ENCODE data around the gene CCDC102B.
"Not testable (repeated sequence)": the region's sequence is repeated elsewhere in the genome, so short reads cannot be mapped to it uniquely, and the experiment has no call there.

Gene CCDC102B

DNA sequence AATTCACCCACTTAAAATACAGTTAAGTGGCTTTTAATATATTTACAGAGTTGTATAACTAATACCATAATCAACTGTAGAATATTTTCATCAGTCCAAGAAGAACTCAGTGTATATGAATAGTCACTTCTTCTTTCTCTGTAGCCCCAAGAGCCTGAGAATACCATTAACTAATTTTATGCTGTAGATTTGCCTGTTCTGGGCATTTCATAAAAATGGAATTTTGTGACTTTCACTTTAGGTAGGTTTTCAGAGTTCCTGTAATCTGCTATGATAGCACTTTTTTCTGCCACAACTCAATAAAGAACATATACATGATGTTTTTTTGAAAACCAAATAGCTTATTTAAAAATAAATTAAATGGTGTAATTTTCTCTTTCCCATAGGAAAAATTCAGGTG, 57.6 kb downstream of the CCDC102B start:
- H3K36me3 ChIP-seq (ENCODE audit: control insufficient read depth in 4 of 4, insufficient read depth in 4 of 4, low read length in 3 of 4) = no peaks in the 10 kb centered on the region
- H3K27me3 ChIP-seq (replicated peaks in 2 of 5; ENCODE audit: control insufficient read depth in 4 of 5, insufficient read depth in 5 of 5, low read length in 4 of 5) = no peaks in the 10 kb centered on the region
- H3K9me3 ChIP-seq (ENCODE audit: control extremely low read depth in 1 of 5, control insufficient read depth in 4 of 5, insufficient read depth in 2 of 5, low read depth in 1 of 5, low read length in 4 of 5) = no peaks in the 10 kb centered on the region
- ChIA-PET POLR2A (interaction anchor here (0.7 kb wide), 1 partner anchor 1576 kb away, joined by 3 read pairs; no protein-coding TSS in a partner anchor), CTCF (interaction anchor here (1.7 kb wide), 1 partner anchor 9 kb away, joined by 6 read pairs; no protein-coding TSS in a partner anchor)
- DNase-seq = no peak
- no peak overlapping the region for H3K27ac ChIP-seq (ENCODE audit: insufficient read depth in 1 of 2, low read depth in 1 of 2, low read length in 2 of 2, poor library complexity in 1 of 2, severe bottlenecking in 2 of 2)
- no peak overlapping the region for H3K4me3 ChIP-seq (ENCODE audit: control insufficient read depth in 1 of 7, extremely low read depth in 1 of 7, insufficient read depth in 4 of 7, low read depth in 2 of 7, low read length in 6 of 7)
- no peaks in the 10 kb centered on the region for H3K4me1 ChIP-seq (ENCODE audit: control extremely low read depth in 1 of 4, control insufficient read depth in 4 of 4, insufficient read depth in 4 of 4, low read length in 3 of 4)

DNA sequence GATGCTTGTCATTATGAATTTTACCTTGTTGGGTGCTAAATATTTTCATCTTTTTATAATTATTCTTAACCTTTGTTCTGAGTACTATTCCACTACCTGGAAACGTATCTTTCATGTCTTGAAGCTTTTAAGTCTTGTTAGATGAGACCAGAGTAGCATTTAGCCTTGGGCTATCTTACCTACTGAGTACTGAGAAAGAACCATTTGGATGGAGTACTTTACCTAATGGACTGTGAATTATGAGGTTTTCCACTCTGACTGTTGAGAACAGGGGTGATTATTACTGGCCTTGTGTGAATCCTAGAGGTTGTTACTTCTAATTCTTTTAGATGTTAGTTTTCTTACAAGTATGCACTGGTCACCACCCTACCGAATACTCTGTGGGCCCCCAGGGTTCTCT, 63.5 kb downstream of the CCDC102B start:
- no peaks in the 10 kb centered on the region for H3K9me3 ChIP-seq (ENCODE audit: control extremely low read depth in 1 of 5, control insufficient read depth in 4 of 5, insufficient read depth in 2 of 5, low read depth in 1 of 5, low read length in 4 of 5)
- DNase-seq = no peak
- H3K27ac ChIP-seq (ENCODE audit: insufficient read depth in 1 of 2, low read depth in 1 of 2, low read length in 2 of 2, poor library complexity in 1 of 2, severe bottlenecking in 2 of 2) = no peak overlapping the region
- CTCF ChIA-PET = no interaction called here
- POLR2A ChIA-PET = no interaction called here
- H3K36me3 ChIP-seq (ENCODE audit: control insufficient read depth in 4 of 4, insufficient read depth in 4 of 4, low read length in 3 of 4) = no peaks in the 10 kb centered on the region
- no peaks in the 10 kb centered on the region for H3K27me3 ChIP-seq (replicated peaks in 2 of 5; ENCODE audit: control insufficient read depth in 4 of 5, insufficient read depth in 5 of 5, low read length in 4 of 5)
- H3K4me3 ChIP-seq (ENCODE audit: control insufficient read depth in 1 of 7, extremely low read depth in 1 of 7, insufficient read depth in 4 of 7, low read depth in 2 of 7, low read length in 6 of 7) = no peak overlapping the region
- no CpG with 5 or more reads among the region's 2 CpGs for WGBS (ENCODE audit: insufficient coverage)
- H3K4me1 ChIP-seq (ENCODE audit: control extremely low read depth in 1 of 4, control insufficient read depth in 4 of 4, insufficient read depth in 4 of 4, low read length in 3 of 4) = no peaks in the 10 kb centered on the region

DNA sequence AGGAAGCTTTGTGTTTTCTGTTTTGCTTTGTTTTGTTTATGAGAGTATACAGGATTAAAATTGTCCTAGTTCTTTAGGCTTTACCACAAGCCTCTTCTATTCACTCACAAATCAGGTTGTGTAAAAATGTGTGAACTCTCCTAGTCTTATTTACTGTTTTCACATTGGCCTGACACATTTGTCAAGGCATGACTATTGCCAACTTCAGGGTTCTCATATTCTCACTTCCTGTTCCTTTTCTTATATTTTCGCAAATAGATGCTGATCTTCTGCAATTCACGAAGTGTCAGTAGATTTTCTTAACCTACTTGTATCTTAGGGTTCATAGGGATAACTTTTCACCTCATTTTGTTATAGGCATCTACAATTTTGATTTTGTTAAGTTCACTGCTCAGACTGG, 67.1 kb downstream of the CCDC102B start:
- Histone ChIP-seq H3K27ac (ENCODE audit: insufficient read depth in 1 of 2, low read depth in 1 of 2, low read length in 2 of 2, poor library complexity in 1 of 2, severe bottlenecking in 2 of 2) (no peak overlapping the region), H3K36me3 (ENCODE audit: control insufficient read depth in 4 of 4, insufficient read depth in 4 of 4, low read length in 3 of 4) (no peaks in the 10 kb centered on the region), H3K27me3 (replicated peaks in 2 of 5; ENCODE audit: control insufficient read depth in 4 of 5, insufficient read depth in 5 of 5, low read length in 4 of 5) (no peaks in the 10 kb centered on the region), H3K4me3 (ENCODE audit: control insufficient read depth in 1 of 7, extremely low read depth in 1 of 7, insufficient read depth in 4 of 7, low read depth in 2 of 7, low read length in 6 of 7) (no peak overlapping the region), H3K4me1 (ENCODE audit: control extremely low read depth in 1 of 4, control insufficient read depth in 4 of 4, insufficient read depth in 4 of 4, low read length in 3 of 4) (no peaks in the 10 kb centered on the region), H3K9me3 (ENCODE audit: control extremely low read depth in 1 of 5, control insufficient read depth in 4 of 5, insufficient read depth in 2 of 5, low read depth in 1 of 5, low read length in 4 of 5) (no peaks in the 10 kb centered on the region)
- POLR2A ChIA-PET = no interaction called here
- WGBS (ENCODE audit: insufficient coverage) = no CpG with 5 or more reads among the region's 2 CpGs
- CTCF ChIA-PET = no interaction called here
- no peak for DNase-seq

DNA sequence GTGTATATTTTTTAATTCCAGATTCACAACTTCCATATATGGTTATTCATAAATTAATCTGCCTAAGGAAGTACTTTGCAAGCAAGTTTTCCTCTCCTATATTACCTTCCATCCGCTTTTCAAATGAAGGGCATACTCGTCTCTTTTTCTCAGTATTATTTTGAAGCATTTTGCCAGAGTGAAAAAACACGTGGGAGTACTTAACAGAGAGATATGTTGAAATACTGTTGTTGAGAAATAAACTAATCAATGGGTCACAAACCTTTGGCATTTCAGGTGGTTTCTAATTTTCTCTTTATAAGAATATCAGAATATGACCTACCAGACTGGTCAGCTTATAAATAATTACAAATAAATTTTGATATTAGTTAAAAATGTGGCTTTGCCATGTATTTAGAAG, 67.6 kb downstream of the CCDC102B start:
- POLR2A ChIA-PET = no interaction called here
- CTCF ChIA-PET = no interaction called here
- H3K27me3 ChIP-seq (replicated peaks in 2 of 5; ENCODE audit: control insufficient read depth in 4 of 5, insufficient read depth in 5 of 5, low read length in 4 of 5) = no peaks in the 10 kb centered on the region

DNA sequence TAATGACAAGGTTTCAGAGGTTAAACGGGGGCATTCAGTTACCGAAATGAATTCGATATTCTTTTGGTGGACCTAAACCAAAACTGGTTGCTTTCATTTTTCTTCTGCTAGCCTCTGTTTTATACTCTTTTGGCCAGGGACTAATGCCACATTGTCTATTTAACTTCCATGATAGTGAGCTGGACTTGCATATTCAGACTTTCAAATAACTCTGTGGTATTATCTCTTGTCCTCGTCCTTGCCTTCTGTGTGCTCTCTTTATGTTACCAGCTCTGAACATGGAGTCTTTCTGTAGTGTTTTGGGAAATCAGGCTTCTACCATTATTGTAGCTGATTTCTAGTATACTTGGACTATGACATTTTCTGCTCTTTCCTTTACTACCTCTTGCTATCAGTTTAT, 75.1 kb downstream of the CCDC102B start:
- H3K27ac ChIP-seq (ENCODE audit: insufficient read depth in 1 of 2, low read depth in 1 of 2, low read length in 2 of 2, poor library complexity in 1 of 2, severe bottlenecking in 2 of 2) = no peak overlapping the region
- H3K9me3 ChIP-seq (ENCODE audit: control extremely low read depth in 1 of 5, control insufficient read depth in 4 of 5, insufficient read depth in 2 of 5, low read depth in 1 of 5, low read length in 4 of 5) = no peaks in the 10 kb centered on the region
- DNase-seq = no peak
- ChIA-PET POLR2A (no interaction called here), CTCF (no interaction called here)
- no peaks in the 10 kb centered on the region for H3K36me3 ChIP-seq (ENCODE audit: control insufficient read depth in 4 of 4, insufficient read depth in 4 of 4, low read length in 3 of 4)
- 100% methylated on average over 3 of the region's 4 CpGs for WGBS (ENCODE audit: insufficient coverage)
- no peaks in the 10 kb centered on the region for H3K27me3 ChIP-seq (replicated peaks in 2 of 5; ENCODE audit: control insufficient read depth in 4 of 5, insufficient read depth in 5 of 5, low read length in 4 of 5)
- H3K4me1 ChIP-seq (ENCODE audit: control extremely low read depth in 1 of 4, control insufficient read depth in 4 of 4, insufficient read depth in 4 of 4, low read length in 3 of 4) = no peaks in the 10 kb centered on the region
- H3K4me3 ChIP-seq (ENCODE audit: control insufficient read depth in 1 of 7, extremely low read depth in 1 of 7, insufficient read depth in 4 of 7, low read depth in 2 of 7, low read length in 6 of 7) = no peak overlapping the region

More for the DNA sequence above, 67.6 kb downstream of the CCDC102B start:
- Histone ChIP-seq H3K9me3 (ENCODE audit: control extremely low read depth in 1 of 5, control insufficient read depth in 4 of 5, insufficient read depth in 2 of 5, low read depth in 1 of 5, low read length in 4 of 5) (no peaks in the 10 kb centered on the region), H3K27ac (ENCODE audit: insufficient read depth in 1 of 2, low read depth in 1 of 2, low read length in 2 of 2, poor library complexity in 1 of 2, severe bottlenecking in 2 of 2) (no peak overlapping the region), H3K4me1 (ENCODE audit: control extremely low read depth in 1 of 4, control insufficient read depth in 4 of 4, insufficient read depth in 4 of 4, low read length in 3 of 4) (no peaks in the 10 kb centered on the region), H3K36me3 (ENCODE audit: control insufficient read depth in 4 of 4, insufficient read depth in 4 of 4, low read length in 3 of 4) (no peaks in the 10 kb centered on the region), H3K4me3 (ENCODE audit: control insufficient read depth in 1 of 7, extremely low read depth in 1 of 7, insufficient read depth in 4 of 7, low read depth in 2 of 7, low read length in 6 of 7) (no peak overlapping the region)
- DNase-seq = no peak
- 80% methylated on average over 1 of the region's 3 CpGs for WGBS (ENCODE audit: insufficient coverage)

DNA sequence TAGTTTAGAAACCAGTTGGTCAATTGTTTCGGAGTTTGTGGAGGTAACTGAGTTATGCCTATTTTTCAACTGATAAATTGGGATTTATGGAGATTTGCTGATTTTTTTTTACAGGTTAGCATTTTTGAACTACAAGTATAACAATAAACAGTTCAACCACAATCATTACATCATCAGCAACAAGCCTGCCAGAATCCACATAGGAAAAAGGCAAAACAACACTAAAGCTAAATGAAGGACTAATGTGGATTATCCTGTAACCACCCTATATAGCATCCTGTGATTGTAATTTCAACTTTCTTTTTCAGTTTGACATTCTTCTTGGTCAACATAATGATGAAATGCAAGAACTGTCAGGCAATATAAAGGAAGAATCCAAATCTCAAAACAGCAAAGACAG, 76.5 kb downstream of the CCDC102B start:
- WGBS (ENCODE audit: insufficient coverage) = no CpG with 5 or more reads among the region's 1 CpG
- no peaks in the 10 kb centered on the region for H3K36me3 ChIP-seq (ENCODE audit: control insufficient read depth in 4 of 4, insufficient read depth in 4 of 4, low read length in 3 of 4)
- H3K27me3 ChIP-seq (replicated peaks in 2 of 5; ENCODE audit: control insufficient read depth in 4 of 5, insufficient read depth in 5 of 5, low read length in 4 of 5) = no peaks in the 10 kb centered on the region
- no peak overlapping the region for H3K4me3 ChIP-seq (ENCODE audit: control insufficient read depth in 1 of 7, extremely low read depth in 1 of 7, insufficient read depth in 4 of 7, low read depth in 2 of 7, low read length in 6 of 7)
- peaks cover 0 to 4% (median 0%) of the 10 kb centered on the region in 5 experiments for H3K9me3 ChIP-seq (ENCODE audit: control extremely low read depth in 1 of 5, control insufficient read depth in 4 of 5, insufficient read depth in 2 of 5, low read depth in 1 of 5, low read length in 4 of 5)
- H3K4me1 ChIP-seq (ENCODE audit: control extremely low read depth in 1 of 4, control insufficient read depth in 4 of 4, insufficient read depth in 4 of 4, low read length in 3 of 4) = no peaks in the 10 kb centered on the region
- DNase-seq = no peak
- H3K27ac ChIP-seq (ENCODE audit: insufficient read depth in 1 of 2, low read depth in 1 of 2, low read length in 2 of 2, poor library complexity in 1 of 2, severe bottlenecking in 2 of 2) = no peak overlapping the region
- ChIA-PET POLR2A (no interaction called here), CTCF (no interaction called here)

DNA sequence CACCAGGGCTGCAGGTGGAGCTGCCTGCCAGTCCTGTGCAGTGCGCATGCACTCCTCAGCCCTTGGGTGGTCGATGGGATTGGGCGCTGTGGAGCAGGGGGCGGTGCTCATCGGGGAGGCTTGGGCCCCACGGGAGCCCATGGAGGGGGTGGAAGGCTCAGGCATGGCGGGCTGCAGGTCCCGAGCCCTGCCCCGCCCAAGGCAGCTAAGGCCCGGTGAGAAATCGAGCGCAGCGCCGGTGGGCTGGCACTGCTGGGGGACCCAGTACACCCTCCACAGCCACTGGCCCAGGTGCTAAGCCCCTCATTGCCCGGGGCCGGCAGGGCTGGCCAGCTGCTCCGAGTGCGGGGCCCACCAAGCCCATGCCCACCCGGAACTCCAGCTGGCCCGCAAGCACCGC, 82.1 kb downstream of the CCDC102B start:
- CTCF ChIA-PET; H3K27ac ChIP-seq (ENCODE audit: insufficient read depth in 1 of 2, low read depth in 1 of 2, low read length in 2 of 2, poor library complexity in 1 of 2, severe bottlenecking in 2 of 2); H3K4me1 ChIP-seq (ENCODE audit: control extremely low read depth in 1 of 4, control insufficient read depth in 4 of 4, insufficient read depth in 4 of 4, low read length in 3 of 4); H3K9me3 ChIP-seq (ENCODE audit: control extremely low read depth in 1 of 5, control insufficient read depth in 4 of 5, insufficient read depth in 2 of 5, low read depth in 1 of 5, low read length in 4 of 5); POLR2A ChIA-PET; H3K36me3 ChIP-seq (ENCODE audit: control insufficient read depth in 4 of 4, insufficient read depth in 4 of 4, low read length in 3 of 4); DNase-seq; H3K4me3 ChIP-seq (ENCODE audit: control insufficient read depth in 1 of 7, extremely low read depth in 1 of 7, insufficient read depth in 4 of 7, low read depth in 2 of 7, low read length in 6 of 7); H3K27me3 ChIP-seq (replicated peaks in 2 of 5; ENCODE audit: control insufficient read depth in 4 of 5, insufficient read depth in 5 of 5, low read length in 4 of 5): not testable (repeated sequence)
- 100% methylated on average over 6 of the region's 21 CpGs for WGBS (ENCODE audit: insufficient coverage)

All from common myeloid progenitor, CD34-positive (primary cell).